GM20000 (cell line): ENCODE measurements around the gene GNRHR.
A peak's percentile ranks its signal among the peaks of the same experiment; 100 is the strongest.

Source experiments
- DNase-seq: peaks from one replicate; pipeline ENCODE4 v3.0.0; 2012; ENCODE audit warnings: low spot score
- TF ChIP-seq, protein P1 (sequence below): IDR thresholded peaks from 2 replicates; pipeline ENCODE4 v1.5.1; 2012; ENCODE audit warnings: mild to moderate bottlenecking, control low read depth; ENCODE audit errors: extremely low read depth, missing control alignments

The GNRHR gene

DNA sequence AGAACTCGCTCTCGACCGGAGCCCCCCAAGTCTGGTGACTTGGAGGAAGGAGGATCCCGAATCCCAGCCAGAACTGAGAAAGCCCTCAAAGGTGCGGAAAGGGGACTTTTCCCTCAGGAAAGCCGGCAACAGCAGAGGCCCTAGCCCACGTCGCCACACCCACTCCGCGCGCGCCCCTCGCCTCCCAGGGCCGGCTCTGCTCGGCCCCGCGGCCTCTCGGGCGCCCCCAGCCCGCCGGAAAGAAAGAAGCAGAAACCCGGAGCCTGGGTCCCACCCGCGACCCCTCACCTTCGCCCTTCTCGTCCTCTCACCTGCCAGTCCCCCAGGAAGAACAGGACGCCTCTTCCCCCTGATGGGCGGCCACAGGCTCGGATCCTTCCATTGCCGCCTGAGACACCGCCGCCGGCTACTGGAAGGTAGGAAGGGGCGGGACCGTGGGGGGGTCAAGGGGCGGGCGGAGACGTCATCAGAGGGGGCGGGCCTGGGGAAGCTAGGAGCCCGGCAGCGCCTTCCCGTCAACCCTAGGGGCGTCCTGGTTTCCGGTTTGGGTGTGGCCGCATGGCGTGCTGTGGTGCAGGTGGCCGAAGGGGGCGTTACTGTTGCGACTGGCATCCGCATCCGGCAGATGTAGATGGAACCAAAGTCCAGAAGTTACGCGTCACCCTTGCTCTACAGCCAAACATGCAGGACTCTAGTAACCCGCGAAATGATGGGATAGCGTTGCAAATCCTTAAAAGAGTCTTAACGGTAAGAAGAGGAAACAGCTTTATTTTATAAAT is 53.3 kb downstream of the GNRHR start, which contains the start of gene UBA6:
Gene UBA6 (minus strand): TSS at position 418 of the 779 bp plus-strand sequence. CDS start 36 bp downstream, at position 382.
- peak; percentile 96 for DNase-seq
- TF ChIP-seq, protein P1, sequence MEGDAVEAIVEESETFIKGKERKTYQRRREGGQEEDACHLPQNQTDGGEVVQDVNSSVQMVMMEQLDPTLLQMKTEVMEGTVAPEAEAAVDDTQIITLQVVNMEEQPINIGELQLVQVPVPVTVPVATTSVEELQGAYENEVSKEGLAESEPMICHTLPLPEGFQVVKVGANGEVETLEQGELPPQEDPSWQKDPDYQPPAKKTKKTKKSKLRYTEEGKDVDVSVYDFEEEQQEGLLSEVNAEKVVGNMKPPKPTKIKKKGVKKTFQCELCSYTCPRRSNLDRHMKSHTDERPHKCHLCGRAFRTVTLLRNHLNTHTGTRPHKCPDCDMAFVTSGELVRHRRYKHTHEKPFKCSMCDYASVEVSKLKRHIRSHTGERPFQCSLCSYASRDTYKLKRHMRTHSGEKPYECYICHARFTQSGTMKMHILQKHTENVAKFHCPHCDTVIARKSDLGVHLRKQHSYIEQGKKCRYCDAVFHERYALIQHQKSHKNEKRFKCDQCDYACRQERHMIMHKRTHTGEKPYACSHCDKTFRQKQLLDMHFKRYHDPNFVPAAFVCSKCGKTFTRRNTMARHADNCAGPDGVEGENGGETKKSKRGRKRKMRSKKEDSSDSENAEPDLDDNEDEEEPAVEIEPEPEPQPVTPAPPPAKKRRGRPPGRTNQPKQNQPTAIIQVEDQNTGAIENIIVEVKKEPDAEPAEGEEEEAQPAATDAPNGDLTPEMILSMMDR: peak; percentile 25

DNA sequence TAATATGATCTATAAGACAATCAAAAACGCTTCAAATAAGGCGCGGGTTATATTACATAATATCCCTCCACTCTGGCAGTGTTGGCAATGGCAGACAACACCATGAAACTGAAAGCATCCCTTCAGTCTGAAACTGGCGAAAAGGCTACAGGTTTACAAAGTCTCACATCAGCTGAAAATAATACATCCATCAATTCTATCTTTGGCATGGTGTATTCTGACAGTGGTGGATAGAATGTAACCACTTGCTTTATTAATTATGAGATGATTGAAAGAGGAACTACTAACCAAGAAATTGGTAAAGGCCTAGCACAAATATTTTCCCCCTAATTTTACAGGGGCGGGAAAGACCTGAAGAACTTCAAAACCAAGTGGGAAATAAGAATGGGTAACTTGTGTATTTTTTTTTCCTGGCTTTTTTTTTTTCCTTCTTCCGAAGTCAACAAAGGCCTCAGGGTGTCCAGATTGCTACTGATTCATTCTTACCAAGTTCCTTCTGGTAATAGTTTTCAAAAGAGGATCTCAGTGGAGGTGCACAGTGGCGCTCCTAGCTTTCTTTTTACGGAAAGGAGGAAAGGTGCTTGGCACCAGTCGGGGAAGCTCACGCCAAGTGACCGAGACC is 54.0 kb downstream of the GNRHR start:
- peak; percentile 30 for DNase-seq
- TF ChIP-seq, protein P1: no peak

DNA sequence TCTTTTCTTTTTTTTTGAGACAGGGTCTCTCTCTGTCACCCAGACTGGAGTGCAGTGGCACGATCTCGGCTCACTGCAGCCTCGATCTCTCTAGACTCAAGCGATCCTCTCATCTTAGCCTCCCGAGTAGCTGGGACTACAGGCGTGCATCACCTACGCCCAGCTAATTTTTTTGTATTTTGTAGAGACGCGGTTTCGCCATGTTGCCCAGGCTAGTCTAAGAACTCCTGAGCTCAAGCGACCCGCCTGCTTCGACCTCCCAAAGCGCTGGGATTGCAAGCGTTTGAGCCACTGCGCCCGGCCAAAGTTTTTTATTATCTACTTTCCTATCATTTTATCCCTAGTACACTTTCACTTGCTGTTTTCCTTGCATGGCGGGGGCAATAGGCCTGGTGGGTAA is 54.6 kb downstream of the GNRHR start:
- no peak for DNase-seq
- TF ChIP-seq, protein P1: no peak

DNA sequence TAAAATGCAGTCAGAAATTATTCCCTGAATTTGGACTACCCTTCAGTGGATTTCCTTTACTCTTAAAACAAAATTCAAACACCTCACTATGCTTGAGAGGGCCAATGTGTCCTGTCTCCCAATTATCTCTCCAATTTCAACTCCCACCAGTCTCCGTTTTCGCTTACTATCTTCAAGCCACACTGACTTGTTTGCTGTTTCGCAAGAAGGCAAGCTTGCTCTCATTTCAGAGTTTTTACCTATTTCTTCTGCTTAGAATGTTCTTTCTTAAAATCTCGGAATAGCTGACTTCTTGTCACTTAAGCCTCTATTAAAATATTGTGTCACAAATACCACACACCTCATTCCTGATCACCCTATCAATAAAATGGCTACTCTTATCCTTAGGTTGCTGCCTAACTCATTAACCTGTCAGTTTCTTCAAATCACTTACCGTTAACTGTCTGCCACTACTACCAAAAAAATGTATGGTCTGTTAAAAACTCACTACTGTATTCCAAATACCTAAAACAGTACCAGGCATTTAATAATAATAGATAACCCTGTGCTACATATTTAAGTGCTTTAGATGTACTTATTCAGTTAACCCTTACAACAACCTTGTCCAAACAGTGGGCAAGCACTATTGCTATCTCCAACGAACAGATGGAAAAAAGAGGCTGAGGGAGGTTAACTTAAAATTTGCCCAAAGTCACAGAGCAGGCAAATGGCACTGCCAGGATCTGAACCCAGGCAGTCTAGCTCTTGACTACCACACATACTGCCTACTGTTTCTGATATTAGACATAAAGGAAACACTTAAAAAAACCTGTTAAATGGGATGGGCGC is 56.1 kb downstream of the GNRHR start:
- DNase-seq: no peak
- TF ChIP-seq, protein P1: no peak

DNA sequence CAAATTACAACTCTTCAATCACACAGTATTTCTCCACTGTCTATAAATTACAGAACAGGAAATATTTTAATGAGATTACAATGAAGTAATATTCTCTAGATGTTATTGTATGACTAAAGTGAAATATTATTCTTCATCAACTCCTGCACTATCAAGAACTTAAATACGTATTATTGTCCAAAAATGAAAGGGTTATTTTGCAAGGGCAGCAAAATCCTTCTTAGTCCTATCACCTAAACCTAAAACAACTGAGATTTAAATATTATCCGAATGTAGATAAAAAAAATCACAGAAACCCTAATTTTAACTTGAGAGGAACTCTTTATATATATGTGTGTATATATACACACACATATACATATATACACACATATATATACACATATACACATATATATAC is 58.1 kb downstream of the GNRHR start:
- TF ChIP-seq, protein P1: no peak
- DNase-seq: no peak

DNA sequence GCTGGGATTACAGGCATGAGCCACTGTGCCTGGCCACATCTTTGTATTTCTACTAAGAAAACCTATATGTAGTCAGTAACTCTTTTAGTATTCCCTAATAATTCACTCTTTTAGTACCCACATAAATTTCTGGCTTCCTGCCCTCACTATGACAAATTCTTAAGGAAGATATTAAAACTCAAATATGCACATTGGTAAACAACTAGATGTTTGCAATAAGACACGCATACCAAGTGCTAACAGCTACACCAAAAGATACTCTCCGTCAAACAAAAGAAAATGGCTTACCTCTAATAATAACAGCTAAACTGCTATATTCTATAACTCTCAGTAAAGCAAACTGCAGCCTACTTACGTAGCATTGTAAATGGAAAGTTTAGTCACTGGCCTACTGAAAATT is 59.5 kb downstream of the GNRHR start:
- TF ChIP-seq, protein P1: no peak
- DNase-seq: no peak

DNA sequence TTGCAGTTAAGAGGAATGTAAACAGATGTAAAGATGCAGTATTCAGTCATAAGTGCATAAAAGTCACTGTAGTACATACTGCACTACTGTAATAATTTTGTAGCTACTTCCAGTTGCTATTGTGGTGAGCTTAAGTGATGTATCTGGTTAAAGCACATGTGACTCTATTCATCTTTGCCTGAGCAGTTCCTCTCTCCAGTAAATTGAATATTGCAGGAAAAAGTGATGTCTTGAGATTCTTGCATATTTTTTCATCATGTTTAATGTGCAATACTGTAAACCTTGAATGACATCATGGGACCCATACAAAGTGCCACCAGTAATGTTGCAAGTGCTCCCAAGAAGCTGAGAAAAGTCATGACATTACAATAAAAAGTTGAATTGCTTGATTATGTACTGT is 62.9 kb downstream of the GNRHR start:
- TF ChIP-seq, protein P1: no peak
- DNase-seq: no peak
